H9 (cell line): Measurements from ENCODE around the gene MED9. TPM values are rescaled to one million over a fixed set of nuclear protein-coding genes. Genes with fewer than 3 reads are reported as not detected.
A peak's percentile ranks its signal among the peaks of the same experiment; 100 is the strongest.

Experiments
- DNase-seq: peaks from one replicate; pipeline ENCODE4 v3.0.0-alpha.2; 2017
- H2AFZ ChIP-seq: one replicate; pipeline ENCODE4 v1.6.1; 2013; ENCODE audit warnings: mild to moderate bottlenecking, low read length, control low read depth, moderate library complexity
- H2AK5ac ChIP-seq: 2 replicates; pipeline ENCODE4 v1.6.1; 2013; ENCODE audit warnings: low read length, control low read depth, mixed read lengths; ENCODE audit not compliant: insufficient read length
- H2BK120ac ChIP-seq: one replicate; pipeline ENCODE4 v1.6.1; 2013; ENCODE audit warnings: low read depth, mild to moderate bottlenecking, low read length, control low read depth, inconsistent platforms; ENCODE audit not compliant: poor library complexity, severe bottlenecking
- H2BK12ac ChIP-seq: 2 replicates; pipeline ENCODE4 v1.6.1; 2013; ENCODE audit warnings: low read length, control low read depth, mixed read lengths, low read depth; ENCODE audit not compliant: insufficient read length
- H2BK15ac ChIP-seq: 2 replicates; pipeline ENCODE4 v1.6.1; 2013; ENCODE audit warnings: low read depth, low read length, control low read depth
- H2BK20ac ChIP-seq: one replicate; pipeline ENCODE4 v1.6.1; 2013; ENCODE audit warnings: low read depth, mild to moderate bottlenecking, low read length, control low read depth, inconsistent platforms; ENCODE audit not compliant: poor library complexity, severe bottlenecking
- H2BK5ac ChIP-seq: 2 replicates; pipeline ENCODE4 v1.6.1; 2013; ENCODE audit warnings: low read length, control low read depth, mixed read lengths; ENCODE audit not compliant: insufficient read length
- H3K14ac ChIP-seq: 2 replicates; pipeline ENCODE4 v1.6.1; 2013; ENCODE audit warnings: low read length, control low read depth; ENCODE audit not compliant: insufficient read depth
- H3K18ac ChIP-seq: 2 replicates; pipeline ENCODE4 v1.6.1; 2013; ENCODE audit warnings: low read depth, mild to moderate bottlenecking, mixed read lengths, low read length, control low read depth; ENCODE audit not compliant: insufficient read length
- H3K23ac ChIP-seq: 2 replicates; pipeline ENCODE4 v1.6.1; 2013; ENCODE audit warnings: low read length, control low read depth, mixed read lengths, low read depth; ENCODE audit not compliant: insufficient read length
- H3K23me2 ChIP-seq: 2 replicates; pipeline ENCODE4 v1.6.1; 2013; ENCODE audit warnings: low read depth, mild to moderate bottlenecking, mixed read lengths, low read length, control low read depth; ENCODE audit not compliant: insufficient read length, poor library complexity, severe bottlenecking
- H3K27ac ChIP-seq: 2 replicates; pipeline ENCODE4 v1.5.1; 2013; ENCODE audit warnings: low read length, control low read depth, mixed read lengths, low read depth; ENCODE audit not compliant: insufficient read length
- H3K27me3 ChIP-seq: 2 replicates; pipeline ENCODE4 v1.6.1; 2013; ENCODE audit warnings: low read length, control low read depth, inconsistent platforms; ENCODE audit not compliant: insufficient read depth
- H3K4ac ChIP-seq: 2 replicates; pipeline ENCODE4 v1.6.1; 2013; ENCODE audit warnings: low read depth, mild to moderate bottlenecking, control low read depth, inconsistent platforms, low read length, moderate library complexity
- H3K4me1 ChIP-seq: 2 replicates; pipeline ENCODE4 v1.6.1; 2013; ENCODE audit warnings: low read length, control low read depth, inconsistent platforms; ENCODE audit not compliant: insufficient read depth
- H3K4me2 ChIP-seq: 2 replicates; pipeline ENCODE4 v1.6.1; 2013; ENCODE audit warnings: low read length, control low read depth, mixed read lengths; ENCODE audit not compliant: insufficient read length, insufficient read depth
- H3K56ac ChIP-seq: 2 replicates; pipeline ENCODE4 v1.6.1; 2013; ENCODE audit warnings: low read depth, mild to moderate bottlenecking, mixed read lengths, low read length, control low read depth; ENCODE audit not compliant: insufficient read length
- H3K79me1 ChIP-seq: 2 replicates; pipeline ENCODE4 v1.6.1; 2013; ENCODE audit warnings: low read depth, mild to moderate bottlenecking, moderate library complexity, low read length, control low read depth, inconsistent platforms; ENCODE audit not compliant: insufficient read depth, poor library complexity, severe bottlenecking
- H3K79me2 ChIP-seq: 2 replicates; pipeline ENCODE4 v1.6.1; 2013; ENCODE audit warnings: low read length, control low read depth, inconsistent platforms; ENCODE audit not compliant: insufficient read depth
- H3K9ac ChIP-seq: 2 replicates; pipeline ENCODE4 v1.6.1; 2013; ENCODE audit warnings: low read length, control low read depth, mixed read lengths; ENCODE audit not compliant: insufficient read length; ENCODE audit errors: extremely low read depth
- H3K9me3 ChIP-seq: one replicate; pipeline ENCODE4 v1.6.1; 2013; ENCODE audit warnings: low read depth, low read length, inconsistent platforms; ENCODE audit not compliant: control insufficient read depth
- H3T11ph ChIP-seq: one replicate; pipeline ENCODE4 v1.6.1; 2013; ENCODE audit warnings: mild to moderate bottlenecking, low read length, control low read depth, inconsistent platforms
- H4K20me1 ChIP-seq: one replicate; pipeline ENCODE4 v1.6.1; 2013; ENCODE audit not compliant: control insufficient read depth, insufficient read length, insufficient read depth
- H4K5ac ChIP-seq: 2 replicates; pipeline ENCODE4 v1.6.1; 2013; ENCODE audit warnings: low read depth, mild to moderate bottlenecking, mixed read lengths, low read length, control low read depth; ENCODE audit not compliant: insufficient read length
- H4K8ac ChIP-seq: replicated peaks from 2 replicates; pipeline ENCODE4 v1.6.1; 2013; ENCODE audit warnings: low read length, control low read depth, mixed read lengths, low read depth; ENCODE audit not compliant: insufficient read length
- H4K91ac ChIP-seq: 2 replicates; pipeline ENCODE4 v1.6.1; 2013; ENCODE audit warnings: low read depth, mild to moderate bottlenecking, moderate library complexity, mixed read lengths, low read length, control low read depth; ENCODE audit not compliant: insufficient read length
- H3K27ac Mint-ChIP-seq, 3 experiments: 2 replicates in 2 of 3; 3 replicates in 1 of 3; pipeline ENCODE4 v1.8.0; 2020 to 2021; ENCODE audit warnings: mixed read lengths in 3 of 3, mild to moderate bottlenecking in 1 of 3, moderate library complexity in 1 of 3
- H3K27me3 Mint-ChIP-seq: 2 replicates; pipeline ENCODE4 v1.8.0; 2021; ENCODE audit warnings: low read depth, mild to moderate bottlenecking, moderate library complexity, mixed read lengths
- H3K36me3 Mint-ChIP-seq, 3 experiments: 2 replicates in 2 of 3; 3 replicates in 1 of 3; pipeline ENCODE4 v1.8.0; 2020 to 2021; ENCODE audit warnings: low read depth in 3 of 3, mixed read lengths in 3 of 3; ENCODE audit not compliant: insufficient read depth in 1 of 3
- H3K4me1 Mint-ChIP-seq, 2 experiments: 2 replicates each; pipeline ENCODE4 v1.8.0; 2020; ENCODE audit warnings: mixed read lengths in 2 of 2
- H3K4me3 Mint-ChIP-seq, 2 experiments: 2 replicates in 1 of 2; 3 replicates in 1 of 2; pipeline ENCODE4 v1.8.0; 2020 to 2021; ENCODE audit warnings: mild to moderate bottlenecking in 2 of 2, mixed read lengths in 2 of 2, moderate library complexity in 1 of 2
- H3K9me3 Mint-ChIP-seq, 2 experiments: 2 replicates in 1 of 2; 3 replicates in 1 of 2; pipeline ENCODE4 v1.8.0; 2020; ENCODE audit warnings: mild to moderate bottlenecking in 2 of 2, mixed read lengths in 2 of 2, moderate library complexity in 1 of 2
- WGBS: extraction: QIAGEN DNeasy Blood & Tissue Kit; methylation state at CpG from one replicate; pipeline ENCODE4 v1.1.7; 2013; ENCODE audit warnings: missing lambda C conversion rate, low lambda C conversion rate, mixed read lengths; ENCODE audit not compliant: insufficient read length; ENCODE audit errors: extremely low coverage; 5-methylcytosine and 5-hydroxymethylcytosine counted together
- total RNA-seq: library from RNA; stranded (reverse); gene quantifications from 2 replicates; pipeline ENCODE4 v1.2.1, GENCODE V29; 2021
- TF ChIP-seq, protein P1 (sequence below): fragments of 200-600 bp; sonication (generic); conservative IDR thresholded peaks from 3 replicates; pipeline ENCODE4 v1.8.0; 2021; ENCODE audit warnings: antibody characterized with exemption, mild to moderate bottlenecking

Gene MED9
- total RNA-seq, 1 experiment from 2014 or later: 20.0 TPM

DNA sequence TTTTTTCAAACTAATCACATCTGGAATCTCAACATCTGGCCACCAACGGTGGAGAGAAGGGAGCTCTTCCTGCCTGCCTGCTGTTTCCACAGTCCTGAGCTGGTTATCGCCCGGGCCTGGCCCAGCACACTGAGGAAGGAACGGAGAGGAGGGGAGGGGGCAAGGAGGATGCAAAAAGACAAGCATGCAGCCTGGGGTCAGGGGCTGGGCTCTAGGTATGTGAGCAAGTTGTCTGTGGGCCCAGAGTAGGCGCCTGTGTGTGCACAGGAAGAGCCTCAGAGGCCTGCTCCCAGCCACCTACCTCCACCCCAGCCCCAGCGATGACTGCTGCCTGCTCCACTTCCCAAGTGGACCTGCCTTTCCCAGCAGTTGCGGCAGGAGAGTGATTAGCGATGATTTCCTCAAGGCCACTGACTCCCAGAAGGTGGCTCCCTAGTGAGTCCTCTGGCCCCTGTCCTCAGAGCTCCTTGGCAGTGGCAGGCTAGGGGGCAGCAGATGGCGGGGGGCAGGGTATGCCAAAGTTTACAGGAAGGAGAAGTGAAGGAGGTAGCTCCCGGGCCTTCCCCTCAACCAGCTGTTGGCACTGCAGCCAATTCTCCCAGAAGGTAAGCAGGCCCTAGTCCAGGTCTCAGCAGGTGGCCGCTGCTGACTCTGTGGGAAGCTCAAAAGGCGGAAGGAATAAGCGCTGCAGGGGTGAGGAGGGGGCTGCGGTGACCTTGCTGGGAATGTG, 46.4 kb downstream of the MED9 start:
- DNase-seq: peak; percentile 66
- Histone ChIP-seq H3K18ac (no peak overlapping the region), H3K79me2 (no peaks in the 10 kb centered on the region), H3K23me2 (no peaks in the 10 kb centered on the region), H3K9ac (no peak overlapping the region), H2AK5ac (no peak overlapping the region), H2BK20ac (no peak overlapping the region), H3T11ph (no peak overlapping the region), H2BK12ac (no peak overlapping the region), H3K56ac (no peak overlapping the region), H4K5ac (no peak overlapping the region), H3K79me1 (no peaks in the 10 kb centered on the region), H4K8ac (no peak overlapping the region), H3K4me1 (peaks cover 3% of the 10 kb centered on the region; the same call in 1 of the 2 replicates), H3K27ac (no peak overlapping the region), H3K4me2 (no peak overlapping the region), H3K14ac (no peak overlapping the region), H2BK5ac (no peak overlapping the region), H3K27me3 (no peaks in the 10 kb centered on the region), H3K23ac (no peak overlapping the region), H2AFZ (no peak overlapping the region), H3K4ac (no peak overlapping the region), H3K9me3 (no peaks in the 10 kb centered on the region), H2BK120ac (no peak overlapping the region), H4K20me1 (peaks cover 2% of the 10 kb centered on the region), H4K91ac (no peak overlapping the region), H2BK15ac (no peak overlapping the region)
- peaks cover 0 to 14% (median 4%) of the 10 kb centered on the region in 3 experiments; a peak in 3 of 7 replicates for H3K36me3 Mint-ChIP-seq
- no peak overlapping the region for H3K4me3 Mint-ChIP-seq
- H3K9me3 Mint-ChIP-seq: peaks cover 0 to 3% of the 10 kb centered on the region in 2 experiments; a peak in 1 of 5 replicates
- H3K27ac Mint-ChIP-seq: peak overlapping the region; percentile 85 to 94 (median 93)
- H3K4me1 Mint-ChIP-seq: peaks cover 27 to 35% of the 10 kb centered on the region in 2 experiments
- H3K27me3 Mint-ChIP-seq: no peaks in the 10 kb centered on the region
- no CpG with 5 or more reads among the region's 14 CpGs for WGBS
- TF ChIP-seq, protein P1, sequence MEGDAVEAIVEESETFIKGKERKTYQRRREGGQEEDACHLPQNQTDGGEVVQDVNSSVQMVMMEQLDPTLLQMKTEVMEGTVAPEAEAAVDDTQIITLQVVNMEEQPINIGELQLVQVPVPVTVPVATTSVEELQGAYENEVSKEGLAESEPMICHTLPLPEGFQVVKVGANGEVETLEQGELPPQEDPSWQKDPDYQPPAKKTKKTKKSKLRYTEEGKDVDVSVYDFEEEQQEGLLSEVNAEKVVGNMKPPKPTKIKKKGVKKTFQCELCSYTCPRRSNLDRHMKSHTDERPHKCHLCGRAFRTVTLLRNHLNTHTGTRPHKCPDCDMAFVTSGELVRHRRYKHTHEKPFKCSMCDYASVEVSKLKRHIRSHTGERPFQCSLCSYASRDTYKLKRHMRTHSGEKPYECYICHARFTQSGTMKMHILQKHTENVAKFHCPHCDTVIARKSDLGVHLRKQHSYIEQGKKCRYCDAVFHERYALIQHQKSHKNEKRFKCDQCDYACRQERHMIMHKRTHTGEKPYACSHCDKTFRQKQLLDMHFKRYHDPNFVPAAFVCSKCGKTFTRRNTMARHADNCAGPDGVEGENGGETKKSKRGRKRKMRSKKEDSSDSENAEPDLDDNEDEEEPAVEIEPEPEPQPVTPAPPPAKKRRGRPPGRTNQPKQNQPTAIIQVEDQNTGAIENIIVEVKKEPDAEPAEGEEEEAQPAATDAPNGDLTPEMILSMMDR: no peak
